Glutamatergic neuron (in vitro differentiated cells): ENCODE measurements around the gene HYOU1. TPM values are rescaled to one million over a fixed set of nuclear protein-coding genes. Genes with fewer than 3 reads are reported as not detected.
A peak's percentile ranks its signal among the peaks of the same experiment; 100 is the strongest.

Experiments
- DNase-seq: peaks from one replicate; pipeline ENCODE4 v3.0.0; 2022
- H3K27ac Mint-ChIP-seq: one replicate; pipeline ENCODE4 v1.8.0; 2020; ENCODE audit warnings: mild to moderate bottlenecking, mixed read lengths, inconsistent platforms; ENCODE audit not compliant: unreplicated experiment
- H3K27me3 Mint-ChIP-seq: one replicate; pipeline ENCODE4 v1.8.0; 2020; ENCODE audit warnings: mild to moderate bottlenecking, moderate library complexity, mixed read lengths, inconsistent platforms; ENCODE audit not compliant: unreplicated experiment
- H3K36me3 Mint-ChIP-seq: one replicate; pipeline ENCODE4 v1.8.0; 2020; ENCODE audit warnings: mild to moderate bottlenecking, mixed read lengths, inconsistent platforms; ENCODE audit not compliant: unreplicated experiment
- H3K4me1 Mint-ChIP-seq: one replicate; pipeline ENCODE4 v1.8.0; 2020; ENCODE audit warnings: mild to moderate bottlenecking, low read depth, mixed read lengths, inconsistent platforms; ENCODE audit not compliant: unreplicated experiment
- H3K4me3 Mint-ChIP-seq: one replicate; pipeline ENCODE4 v1.8.0; 2020; ENCODE audit warnings: mild to moderate bottlenecking, mixed read lengths, inconsistent platforms; ENCODE audit not compliant: unreplicated experiment
- H3K9me3 Mint-ChIP-seq: one replicate; pipeline ENCODE4 v1.8.0; 2020; ENCODE audit warnings: mild to moderate bottlenecking, moderate library complexity, mixed read lengths, inconsistent platforms; ENCODE audit not compliant: unreplicated experiment
- total RNA-seq: library from RNA; stranded (reverse); fragmentation: NEBNext Ultra II Directional; extraction: Animal tissue kit (Norgen Biotek cat#: 25700); gene quantifications from one replicate; pipeline ENCODE4 v1.2.1, GENCODE V29; 2021; ENCODE audit not compliant: unreplicated experiment
- TF ChIP-seq, protein P1 (sequence below): fragments of 200-600 bp; sonication (generic); IDR thresholded peaks from one replicate; pipeline ENCODE4 v1.5.0; 2021; ENCODE audit not compliant: partially characterized antibody, unreplicated experiment

HYOU1 gene
- total RNA-seq, 1 donor from 2014 or later: 193 TPM

DNA sequence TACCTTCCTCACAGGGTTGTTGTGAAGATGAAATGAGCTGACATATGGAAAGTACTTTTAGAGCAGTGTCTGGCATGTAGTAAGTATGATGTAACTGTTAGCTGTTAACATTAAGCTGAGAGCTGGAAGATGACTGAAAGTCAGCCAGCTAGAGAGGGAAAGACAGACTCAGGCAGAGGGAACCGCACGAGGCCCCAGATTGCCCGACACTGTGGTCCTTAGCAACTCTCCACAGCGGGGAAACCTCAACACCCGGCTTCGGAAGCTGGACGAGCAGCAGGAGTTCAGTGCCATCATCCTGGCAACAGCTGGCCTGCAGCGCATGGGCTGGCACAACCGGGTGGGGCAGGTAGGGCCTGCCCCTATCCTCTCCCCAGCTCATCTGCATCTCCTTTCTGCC lies 34.2 kb upstream of the HYOU1 start:
- Mint-ChIP-seq H3K4me1 (peaks cover 11% of the 10 kb centered on the region), H3K4me3 (no peak overlapping the region), H3K27ac (peak overlapping the region; percentile 52), H3K27me3 (peaks cover 6% of the 10 kb centered on the region), H3K9me3 (peaks cover 9% of the 10 kb centered on the region), H3K36me3 (no peaks in the 10 kb centered on the region)
- DNase-seq: no peak
- TF ChIP-seq, protein P1, sequence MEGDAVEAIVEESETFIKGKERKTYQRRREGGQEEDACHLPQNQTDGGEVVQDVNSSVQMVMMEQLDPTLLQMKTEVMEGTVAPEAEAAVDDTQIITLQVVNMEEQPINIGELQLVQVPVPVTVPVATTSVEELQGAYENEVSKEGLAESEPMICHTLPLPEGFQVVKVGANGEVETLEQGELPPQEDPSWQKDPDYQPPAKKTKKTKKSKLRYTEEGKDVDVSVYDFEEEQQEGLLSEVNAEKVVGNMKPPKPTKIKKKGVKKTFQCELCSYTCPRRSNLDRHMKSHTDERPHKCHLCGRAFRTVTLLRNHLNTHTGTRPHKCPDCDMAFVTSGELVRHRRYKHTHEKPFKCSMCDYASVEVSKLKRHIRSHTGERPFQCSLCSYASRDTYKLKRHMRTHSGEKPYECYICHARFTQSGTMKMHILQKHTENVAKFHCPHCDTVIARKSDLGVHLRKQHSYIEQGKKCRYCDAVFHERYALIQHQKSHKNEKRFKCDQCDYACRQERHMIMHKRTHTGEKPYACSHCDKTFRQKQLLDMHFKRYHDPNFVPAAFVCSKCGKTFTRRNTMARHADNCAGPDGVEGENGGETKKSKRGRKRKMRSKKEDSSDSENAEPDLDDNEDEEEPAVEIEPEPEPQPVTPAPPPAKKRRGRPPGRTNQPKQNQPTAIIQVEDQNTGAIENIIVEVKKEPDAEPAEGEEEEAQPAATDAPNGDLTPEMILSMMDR: no peak

DNA sequence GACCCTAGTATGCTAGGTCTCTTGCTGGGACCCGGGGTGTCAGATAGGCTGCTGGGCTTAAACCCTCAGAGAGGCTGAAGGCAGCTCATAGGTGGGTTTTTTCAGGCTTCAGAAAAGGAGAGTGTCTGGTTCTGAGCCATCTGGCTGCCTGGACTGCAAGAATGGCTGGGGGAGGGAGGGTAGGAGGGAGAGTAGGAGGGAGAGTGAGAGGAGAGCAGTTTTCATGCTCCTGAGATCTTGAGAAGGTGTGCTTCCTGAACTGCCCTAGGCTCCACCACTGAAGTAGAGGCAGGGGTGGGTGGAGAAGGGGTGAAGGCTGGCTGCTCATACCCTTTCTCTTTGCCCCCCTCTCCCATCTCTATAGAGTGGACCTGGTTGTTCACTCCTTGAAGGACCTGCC lies 32.3 kb upstream of the HYOU1 start:
- no peak overlapping the region for H3K27ac Mint-ChIP-seq
- no peak for DNase-seq
- TF ChIP-seq, protein P1: no peak
- H3K27me3 Mint-ChIP-seq: peaks cover 4% of the 10 kb centered on the region
- H3K36me3 Mint-ChIP-seq: no peaks in the 10 kb centered on the region
- H3K4me1 Mint-ChIP-seq: peaks cover 11% of the 10 kb centered on the region
- H3K9me3 Mint-ChIP-seq: peaks cover 4% of the 10 kb centered on the region
- H3K4me3 Mint-ChIP-seq: no peak overlapping the region

DNA sequence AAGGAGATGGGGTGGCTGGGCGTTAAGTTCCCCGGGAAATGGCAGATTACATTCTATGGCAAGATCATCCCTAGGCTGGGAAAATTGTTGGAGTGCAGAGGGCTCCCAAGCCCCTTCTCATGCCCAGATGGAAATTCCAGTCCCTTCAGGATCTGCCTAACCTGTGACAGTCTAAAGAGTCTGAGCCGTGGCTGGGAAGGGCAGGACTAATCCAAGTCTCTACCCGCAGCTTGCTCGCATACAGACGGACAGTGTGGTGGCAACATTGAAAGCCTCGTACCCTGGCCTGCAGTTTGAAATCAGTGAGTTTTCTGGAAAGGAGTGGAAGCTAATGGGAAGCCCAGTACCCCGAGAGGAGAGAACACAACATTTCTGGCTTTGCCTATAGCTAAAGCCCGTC lies 31.4 kb upstream of the HYOU1 start:
- peaks cover 4% of the 10 kb centered on the region for H3K27me3 Mint-ChIP-seq
- peaks cover 2% of the 10 kb centered on the region for H3K9me3 Mint-ChIP-seq
- TF ChIP-seq, protein P1: no peak
- no peak for DNase-seq
- no peaks in the 10 kb centered on the region for H3K36me3 Mint-ChIP-seq
- H3K27ac Mint-ChIP-seq: no peak overlapping the region
- H3K4me3 Mint-ChIP-seq: no peak overlapping the region
- peaks cover 11% of the 10 kb centered on the region for H3K4me1 Mint-ChIP-seq

DNA sequence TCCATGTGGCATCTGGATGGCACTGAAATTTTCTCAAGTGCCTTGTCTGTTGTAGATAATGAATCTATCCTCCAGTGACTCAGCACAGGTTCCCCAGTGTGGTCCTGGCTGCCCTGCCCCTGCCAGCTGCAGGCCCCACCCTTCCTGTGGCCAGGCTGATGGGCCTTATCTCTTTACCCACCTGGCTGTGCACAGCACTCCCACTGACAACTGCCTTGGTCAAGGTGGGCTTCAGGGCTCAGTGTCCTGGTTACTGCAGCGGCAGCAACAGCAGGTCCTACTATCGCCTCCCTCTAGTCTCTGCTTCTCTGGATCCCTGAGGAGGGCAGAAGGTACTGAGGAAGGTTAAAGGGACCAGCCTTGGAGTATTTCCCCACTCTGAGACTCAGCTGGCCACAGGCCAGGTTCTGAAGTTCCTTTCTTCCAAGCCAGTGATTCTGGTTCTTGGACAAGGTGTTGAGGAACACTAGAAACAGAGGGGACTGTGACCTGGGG lies 30.8 kb upstream of the HYOU1 start:
- DNase-seq: no peak
- Mint-ChIP-seq H3K27ac (no peak overlapping the region), H3K4me3 (no peak overlapping the region), H3K36me3 (no peaks in the 10 kb centered on the region), H3K4me1 (peaks cover 9% of the 10 kb centered on the region), H3K27me3 (peaks cover 4% of the 10 kb centered on the region), H3K9me3 (peaks cover 2% of the 10 kb centered on the region)
- TF ChIP-seq, protein P1: no peak

GRCh38 chr11:119087123-119087522 lies 30.1 kb upstream of the HYOU1 start:
- Mint-ChIP-seq H3K4me1 (peaks cover 4% of the 10 kb centered on the region), H3K36me3 (no peaks in the 10 kb centered on the region), H3K27ac (no peak overlapping the region), H3K4me3 (peak overlapping the region; percentile 25), H3K9me3 (peaks cover 2% of the 10 kb centered on the region), H3K27me3 (peaks cover 4% of the 10 kb centered on the region)
- TF ChIP-seq, protein P1: no peak
- no peak for DNase-seq
